Endothelial cell of umbilical vein (primary cell): ENCODE measurements around the gene BCL2. TPM values are rescaled to one million over a fixed set of nuclear protein-coding genes. Genes with fewer than 3 reads are reported as not detected.

Source experiments
- BruUV-seq: library from RNA; stranded (reverse); fragments of 400-500 nt; replicated peaks from 2 replicates; lab custom pipeline; 2021; lab: Mats Ljungman, UMichigan
- CTCF ChIA-PET: fragments of 300-600, 350-600 bp; sonication (Branson Sonifier 250); formaldehyde crosslinking; loops from one replicate; lab custom pipeline; 2021; ENCODE audit warnings: antibody characterized with exemption, inconsistent platforms; lab: Charles Lee
- POLR2A ChIA-PET: fragments of 300-600, 350-600 bp; sonication (Branson Sonifier 250); formaldehyde crosslinking; loops from one replicate; lab custom pipeline; 2021; ENCODE audit warnings: antibody characterized with exemption, inconsistent platforms; lab: Charles Lee
- DNase-seq: peaks from one replicate; pipeline ENCODE4 v3.0.0-alpha.2; 2011; ENCODE audit warnings: low read depth, low spot score
- FAIRE-seq: peaks from 2 replicates; lab custom pipeline; 2011; peaks lifted over from hg19 to GRCh38; lab: Jason Lieb, UNC
- H2AFZ ChIP-seq: 2 replicates; pipeline ENCODE4 v1.6.0; 2012; ENCODE audit warnings: low read depth, low read length, control low read depth, inconsistent platforms
- H3K27ac ChIP-seq: 2 replicates; pipeline ENCODE4 v1.5.1; 2011; ENCODE audit warnings: low read depth, mild to moderate bottlenecking, control low read depth, low read length, moderate library complexity; ENCODE audit not compliant: insufficient read depth
- H3K27me3 ChIP-seq, 2 experiments: 2 replicates each; pipeline versions ENCODE4 v1.6.0 to v1.6.1; 2011; ENCODE audit warnings: low read length in 2 of 2, mixed read lengths in 1 of 2; ENCODE audit not compliant: control insufficient read depth in 2 of 2, insufficient read depth in 2 of 2
- H3K36me3 ChIP-seq, 2 experiments: 2 replicates in 1 of 2; 3 replicates in 1 of 2; pipeline ENCODE4 v1.5.1; 2011; ENCODE audit warnings: low read length in 2 of 2, mild to moderate bottlenecking in 1 of 2, moderate library complexity in 1 of 2; ENCODE audit not compliant: control insufficient read depth in 2 of 2, insufficient read depth in 2 of 2; ENCODE audit errors: extremely low read depth in 1 of 2
- H3K4me1 ChIP-seq: 3 replicates; pipeline ENCODE4 v1.5.1; 2011; ENCODE audit warnings: mild to moderate bottlenecking, low read length; ENCODE audit not compliant: control insufficient read depth, insufficient read depth; ENCODE audit errors: extremely low read depth
- H3K4me2 ChIP-seq: 2 replicates; pipeline ENCODE4 v1.6.1; 2011; ENCODE audit warnings: low read length, control low read depth, mixed read lengths; ENCODE audit not compliant: insufficient read depth
- H3K4me3 ChIP-seq, 3 experiments: fragments of 200-600 bp in 1 of 3; sonication (generic), shearing (Covaris generic) in 1 of 3; replicated peaks in 1 of 3; 2 replicates each; pipeline ENCODE4 v1.5.1; 2011 to 2016; ENCODE audit warnings: control low read depth in 3 of 3, low read length in 3 of 3, mild to moderate bottlenecking in 2 of 3, inconsistent platforms in 1 of 3, low read depth in 1 of 3, moderate library complexity in 1 of 3; ENCODE audit not compliant: insufficient read depth in 1 of 3
- H3K79me2 ChIP-seq: 2 replicates; pipeline ENCODE4 v1.6.0; 2012; ENCODE audit warnings: low read length, inconsistent platforms; ENCODE audit not compliant: control insufficient read depth, insufficient read depth
- H3K9ac ChIP-seq: replicated peaks from 2 replicates; pipeline ENCODE3; 2011; ENCODE audit warnings: low read length, control low read depth; ENCODE audit not compliant: insufficient read depth; ENCODE audit errors: extremely low read depth
- H3K9me1 ChIP-seq: replicated peaks from 3 replicates; pipeline ENCODE4 v1.6.0; 2011; ENCODE audit warnings: mild to moderate bottlenecking, low read length; ENCODE audit not compliant: control insufficient read depth, insufficient read depth; ENCODE audit errors: extremely low read depth
- H3K9me3 ChIP-seq: replicated peaks from 2 replicates; pipeline ENCODE4 v1.5.1; 2012; ENCODE audit warnings: low read length, inconsistent platforms; ENCODE audit not compliant: control insufficient read depth, insufficient read depth
- H4K20me1 ChIP-seq: replicated peaks from 2 replicates; pipeline ENCODE3; 2011; ENCODE audit warnings: mild to moderate bottlenecking, low read length; ENCODE audit not compliant: control insufficient read depth, insufficient read depth; ENCODE audit errors: extremely low read depth
- CTCF ChIP-seq, 2 donors: IDR thresholded peaks; 1 replicate in 1 of 2; 2 replicates in 1 of 2; pipeline ENCODE4 v1.5.1; 2011; ENCODE audit warnings: low read length in 2 of 2, mild to moderate bottlenecking in 2 of 2, moderate library complexity in 2 of 2, control low read depth in 1 of 2, inconsistent platforms in 1 of 2, low read depth in 1 of 2; ENCODE audit not compliant: insufficient read depth in 1 of 2; ENCODE audit errors: extremely low read depth in 1 of 2
- EZH2 ChIP-seq: IDR thresholded peaks from 2 replicates; pipeline ENCODE4 v1.6.1; 2012; ENCODE audit warnings: borderline replicate concordance, low read depth, mild to moderate bottlenecking, moderate library complexity, low read length, inconsistent platforms; ENCODE audit not compliant: severe bottlenecking
- FOS ChIP-seq: IDR thresholded peaks from 2 replicates; pipeline ENCODE4 v1.6.1; 2011; ENCODE audit warnings: mild to moderate bottlenecking, low read length, moderate library complexity, borderline replicate concordance; ENCODE audit not compliant: insufficient read depth
- GATA2 ChIP-seq: IDR thresholded peaks from 2 replicates; pipeline ENCODE4 v1.7.0; 2011; ENCODE audit warnings: low read depth, mild to moderate bottlenecking, moderate library complexity, mixed read lengths, low read length; ENCODE audit not compliant: insufficient read length, insufficient read depth
- JUN ChIP-seq: IDR thresholded peaks from 2 replicates; pipeline ENCODE4 v1.6.1; 2011; ENCODE audit warnings: borderline replicate concordance, low read depth; ENCODE audit not compliant: insufficient read length, insufficient read depth
- MAX ChIP-seq: IDR thresholded peaks from 2 replicates; pipeline ENCODE4 v1.6.1; 2011; ENCODE audit not compliant: insufficient read depth, insufficient read length
- MYC ChIP-seq: IDR thresholded peaks from one replicate; pipeline ENCODE4 v1.6.1; 2011; ENCODE audit warnings: mild to moderate bottlenecking, low read depth, low read length
- POLR2A ChIP-seq: IDR thresholded peaks from 2 replicates; pipeline ENCODE4 v1.6.1; 2012; ENCODE audit warnings: low read depth, mild to moderate bottlenecking, control low read depth, low read length
- POLR2AphosphoS5 ChIP-seq: IDR thresholded peaks from 2 replicates; pipeline ENCODE4 v1.6.1; 2012; ENCODE audit warnings: low read depth, mild to moderate bottlenecking, control low read depth, low read length, moderate library complexity; ENCODE audit not compliant: insufficient read depth
- dilution Hi-C: fragments of 300-500 bp; cut with MboI; formaldehyde crosslinking; loops from one replicate; pipeline ENCODE4 v1.15.0; 2019; ENCODE audit warnings: low sequenced_read_pairs; ENCODE audit not compliant: extremely low pct_ligation_motif_present
- intact Hi-C: fragments of 100-400 bp; cut with micrococcal nuclease; formaldehyde crosslinking; loops from one replicate; pipeline ENCODE4 v1.10.0; 2022
- polyA plus RNA-seq, 4 experiments: library from polyadenylated mRNA; depleted of rRNA in 3 of 4; stranded (reverse) in 3 of 4; unstranded in 1 of 4; fragments of >200 nt; gene quantifications; 2 replicates each; pipeline versions ENCODE4 v1.2.1 to v1.2.3, GENCODE V29; 2011 to 2012; ENCODE audit warnings: missing spikeins in 1 of 4
- total RNA-seq: library from RNA; stranded (reverse); gene quantifications from 2 replicates; pipeline ENCODE4 v1.2.3, GENCODE V29; 2021

Gene BCL2
- total and polyA plus RNA-seq, 2 donors (not counting 3 experiments of a cell fraction or from before 2014, with no cell fraction given) = 0.35 to 5.0 TPM

- FAIRE-seq (no peak), DNase-seq (no peak)
- H4K20me1 ChIP-seq = no peaks in the 10 kb centered on the region
- H3K9ac ChIP-seq = no peak overlapping the region
- no peaks in the 10 kb centered on the region for H3K9me1 ChIP-seq
- H3K27ac ChIP-seq = no peak overlapping the region
- TF ChIP-seq POLR2A (no peak), JUN (no peak), MAX (no peak), CTCF (IDR thresholded peaks at IDR 0.05; ENCODE audit: extremely low read depth in 1 of 2, insufficient read depth in 1 of 2, low read depth in 1 of 2, low read length in 2 of 2) (no peak), POLR2AphosphoS5 (no peak), EZH2 (no peak), GATA2 (no peak), FOS (no peak), MYC (no peak)
- intact Hi-C loops (no loop called here), dilution Hi-C loops (no loop called here)
- H3K9me3 ChIP-seq = no peaks in the 10 kb centered on the region
- H3K27me3 ChIP-seq = no peaks in the 10 kb centered on the region
- ChIA-PET POLR2A (interaction anchor here (0.7 kb wide), 2 partner anchors 462 to 561 kb away, joined by 3 to 4 read pairs; no protein-coding TSS in a partner anchor), CTCF (interaction anchor here (0.6 to 1.7 kb wide), 7 partner anchors 11 to 182 kb away, joined by 3 to 5 read pairs (median 4); partner anchors contain the start of gene BCL2)
- H3K36me3 ChIP-seq = no peaks in the 10 kb centered on the region
- H3K79me2 ChIP-seq = no peaks in the 10 kb centered on the region
- BruUV-seq = no TSS peak
- no peaks in the 10 kb centered on the region for H3K4me1 ChIP-seq
- no peak overlapping the region for H2AFZ ChIP-seq
- H3K4me3 ChIP-seq = no peak overlapping the region
- no peak overlapping the region for H3K4me2 ChIP-seq
Observed at GRCh38 chr18:63306819-63307550, 12.6 kb downstream of the BCL2 start.
